Activated effector memory CD4-positive, alpha-beta T cell treated with anti-CD3 and anti-CD28 coated beads, Interleukin-2, amount 50 U/mL, for 16 hours (primary cell): ENCODE results near the gene DRC7.
A peak's percentile ranks its signal among the peaks of the same experiment; 100 is the strongest.

Experiments
- DNase-seq: peaks from one replicate; pipeline ENCODE4 v3.0.0-alpha.2; 2020

The DRC7 gene

DNA sequence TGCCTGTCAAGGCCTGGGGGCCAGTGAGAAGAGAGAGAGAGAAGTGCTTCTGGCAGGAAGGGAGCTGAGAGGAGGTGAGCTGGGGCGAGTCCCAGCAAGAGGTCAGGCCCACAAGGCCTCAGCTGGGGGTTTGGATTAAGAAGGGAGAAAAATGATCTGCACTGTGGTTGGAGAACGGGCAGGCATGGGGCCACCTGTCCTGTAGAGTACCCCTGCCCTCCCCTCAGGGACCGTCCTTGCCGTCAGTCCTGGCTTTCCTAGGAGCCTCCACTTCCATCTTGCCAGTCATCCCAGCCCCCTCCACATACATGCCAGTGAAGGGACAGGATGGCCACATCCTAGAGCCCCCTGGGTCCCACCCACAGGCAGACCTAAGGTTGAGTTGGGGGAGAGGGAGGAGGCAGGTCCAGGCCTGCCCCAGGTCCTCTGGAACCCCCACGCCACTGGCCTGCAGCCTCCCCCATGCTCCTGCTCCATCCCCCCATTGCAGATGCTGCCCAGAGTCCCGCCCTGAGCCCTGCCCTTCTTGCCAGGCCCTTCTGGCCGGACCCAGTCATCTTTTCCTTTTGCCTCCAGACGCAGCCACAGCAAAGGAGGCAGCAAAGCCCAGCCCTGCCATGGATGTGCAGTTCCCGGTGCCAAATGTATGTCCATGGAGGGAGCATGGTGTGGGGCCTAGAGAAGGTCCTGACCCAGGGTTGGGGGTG, 59.9 kb downstream of the DRC7 start:
- peak; percentile 46 for DNase-seq

- peak; percentile 61 for DNase-seq
These were observed 60.6 kb downstream of the DRC7 start for GRCh38 chr16:57755061-57755684.

DNA sequence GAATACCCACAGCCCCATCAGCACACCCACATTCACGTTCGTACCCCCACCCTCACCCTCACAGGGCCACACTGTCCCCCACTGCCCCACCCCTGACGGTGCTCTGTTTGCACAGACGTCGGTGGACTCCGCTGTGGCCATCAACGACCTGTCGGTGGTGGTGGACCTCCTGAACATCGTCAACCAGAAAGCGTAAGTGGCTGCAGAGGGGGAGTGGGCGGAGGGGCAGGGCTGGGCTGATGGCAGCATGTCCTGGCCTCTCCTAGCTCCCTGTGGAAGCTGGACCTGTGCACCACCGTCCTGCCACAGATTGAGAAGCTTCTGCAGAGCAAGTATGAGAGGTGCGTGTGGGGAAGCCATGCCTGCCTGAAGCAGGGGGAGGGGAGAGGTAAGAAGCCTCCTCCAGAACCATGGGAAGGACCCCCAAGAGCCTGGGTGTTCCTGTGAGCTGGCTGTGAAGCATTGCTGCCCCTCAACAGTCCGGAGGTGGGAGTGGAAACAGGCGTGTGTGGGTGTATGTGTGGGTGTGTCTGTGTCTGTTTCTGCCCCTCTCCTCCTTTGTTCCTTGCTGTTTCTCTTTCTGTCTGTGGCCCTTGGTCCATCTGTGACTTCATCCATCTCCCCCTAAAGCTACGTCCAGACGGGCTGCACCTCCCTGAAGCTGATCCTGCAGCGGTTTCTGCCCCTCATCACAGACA, 61.3 kb downstream of the DRC7 start:
- DNase-seq = peak; percentile 60

DNA sequence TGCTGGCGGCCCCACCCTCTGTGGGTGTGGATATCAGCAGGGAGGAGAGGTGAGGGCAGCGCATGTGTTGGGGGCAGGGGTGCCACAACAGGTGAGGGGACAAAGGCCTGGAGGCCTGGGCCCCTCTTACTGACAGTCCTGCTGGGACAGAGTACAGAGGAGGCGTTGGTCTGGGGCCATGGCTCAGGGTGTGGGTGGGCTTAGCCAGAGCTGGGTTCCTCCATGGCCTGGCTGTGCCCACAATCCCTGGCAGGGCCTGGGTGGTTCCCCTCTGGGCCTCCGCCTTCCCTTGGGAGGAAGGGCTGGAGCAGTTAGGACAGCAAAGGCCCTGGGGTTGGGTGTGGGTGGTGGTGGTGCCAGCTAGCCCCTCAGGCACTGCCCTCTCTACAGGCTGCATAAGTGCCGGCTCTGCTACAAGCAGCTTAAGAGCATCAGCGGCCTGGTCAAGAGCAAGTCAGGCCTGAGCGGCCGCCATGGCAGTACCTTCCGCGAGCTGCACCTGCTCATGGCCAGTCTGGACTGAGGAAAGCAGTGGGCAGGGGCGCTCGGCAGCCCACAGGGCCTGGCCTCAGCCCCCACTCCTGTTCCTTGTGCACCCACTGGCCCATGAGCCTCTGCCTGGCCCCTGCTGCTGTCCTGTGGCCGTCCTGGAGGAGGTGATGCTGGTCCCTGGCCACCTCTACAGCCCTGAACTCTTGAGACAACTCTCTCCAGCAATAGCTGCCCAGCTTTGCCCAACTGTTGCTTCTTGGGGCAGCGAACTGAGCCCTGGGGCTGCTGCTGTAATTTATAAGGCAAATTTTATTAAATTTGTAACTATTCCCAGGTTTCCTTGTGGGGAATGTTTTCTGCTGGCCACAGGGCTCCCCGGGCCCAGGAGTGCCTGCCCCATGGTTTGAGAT, 62.1 kb downstream of the DRC7 start:
- DNase-seq = peak; percentile 61

GRCh38 chr16:57757326-57757786, 62.8 kb downstream of the DRC7 start:
- peak; percentile 96 for DNase-seq

- DNase-seq = no peak
These were observed 63.3 kb downstream of the DRC7 start for GRCh38 chr16:57757883-57758282.

DNA sequence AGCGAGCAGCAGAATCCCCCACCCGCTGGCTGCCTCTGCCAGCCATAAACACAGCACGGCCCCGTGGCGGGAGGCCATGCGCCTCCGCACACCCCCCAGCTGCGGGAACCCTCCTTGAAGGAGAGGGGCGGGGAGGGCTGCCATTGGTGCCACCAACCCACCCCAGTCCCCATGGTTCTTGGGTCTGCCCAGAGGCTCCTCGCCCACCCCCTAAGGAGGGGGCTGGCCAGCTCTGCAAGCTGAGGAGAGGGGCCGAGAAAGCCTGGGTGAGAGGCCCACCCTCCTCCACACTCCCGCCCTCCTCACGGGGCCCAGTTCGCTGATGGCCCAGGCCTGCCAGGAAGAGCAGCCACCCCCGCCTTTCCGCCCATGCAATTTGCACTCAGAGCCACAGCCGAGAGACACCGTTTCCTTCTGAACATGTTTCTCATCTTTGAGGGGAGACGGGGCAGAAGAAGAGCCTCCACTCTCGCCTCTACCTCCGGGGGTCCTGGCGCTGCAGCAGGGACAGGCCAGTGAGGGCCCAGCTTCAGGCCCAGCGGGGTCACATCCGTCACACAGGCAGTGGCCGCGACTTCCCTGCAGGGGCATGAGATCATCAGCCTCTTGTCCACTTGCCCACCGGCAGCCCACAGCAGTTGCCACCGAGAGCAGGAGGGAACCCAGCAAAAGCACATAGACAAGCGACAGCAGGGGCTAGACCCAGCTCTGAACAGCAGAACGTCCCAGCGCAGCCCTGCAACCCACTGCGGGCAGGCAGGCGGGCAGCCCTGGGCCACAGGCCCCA, 63.9 kb downstream of the DRC7 start:
- DNase-seq = no peak

GRCh38 chr16:57759131-57759530, 64.5 kb downstream of the DRC7 start:
- DNase-seq = no peak

GRCh38 chr16:57759541-57760356, 65.1 kb downstream of the DRC7 start:
- DNase-seq = no peak

GRCh38 chr16:57760357-57761160, 66.0 kb downstream of the DRC7 start:
- DNase-seq = no peak

DNA sequence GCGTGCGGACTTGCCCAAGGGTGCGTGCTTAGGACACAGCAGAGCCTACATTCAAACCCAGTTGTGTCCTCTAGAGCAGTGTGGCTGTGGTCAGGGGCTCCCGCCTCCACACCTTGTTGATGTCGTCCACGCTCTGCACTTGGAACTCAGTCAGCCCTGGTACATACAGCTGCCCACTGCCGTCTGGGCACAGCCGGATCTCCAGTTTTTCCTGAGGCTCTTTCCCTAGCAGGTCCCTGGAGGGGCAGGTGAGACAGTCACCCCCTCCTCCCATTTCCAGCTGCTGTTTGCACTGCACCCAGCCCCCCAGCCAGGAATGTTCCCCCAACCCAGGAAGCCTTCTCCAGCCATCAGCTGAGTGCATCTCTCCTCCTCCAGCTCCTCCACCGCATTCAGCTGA, 66.7 kb downstream of the DRC7 start:
- no peak for DNase-seq

- DNase-seq = no peak
These were observed 67.4 kb downstream of the DRC7 start for GRCh38 chr16:57761957-57762356.

GRCh38 chr16:57762365-57763040, 67.9 kb downstream of the DRC7 start:
- DNase-seq = no peak

- DNase-seq = no peak
These were observed 68.8 kb downstream of the DRC7 start for GRCh38 chr16:57763285-57764005.

DNA sequence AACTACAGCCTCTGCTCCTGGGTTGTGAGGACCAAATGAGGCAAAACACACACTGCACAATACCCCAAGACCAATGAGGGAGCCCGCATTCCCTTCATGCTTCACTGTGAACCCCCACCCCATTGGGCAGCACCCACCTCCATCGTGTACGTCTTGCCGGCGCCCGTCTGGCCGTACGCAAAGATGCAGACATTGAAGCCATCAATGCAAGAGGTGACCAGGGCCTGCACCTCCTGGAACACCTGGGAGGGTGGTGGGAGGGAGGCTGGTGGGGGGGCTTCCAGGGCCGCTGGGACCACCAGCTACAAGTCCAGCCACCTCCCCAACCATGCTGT, 69.4 kb downstream of the DRC7 start:
- DNase-seq = no peak

DNA sequence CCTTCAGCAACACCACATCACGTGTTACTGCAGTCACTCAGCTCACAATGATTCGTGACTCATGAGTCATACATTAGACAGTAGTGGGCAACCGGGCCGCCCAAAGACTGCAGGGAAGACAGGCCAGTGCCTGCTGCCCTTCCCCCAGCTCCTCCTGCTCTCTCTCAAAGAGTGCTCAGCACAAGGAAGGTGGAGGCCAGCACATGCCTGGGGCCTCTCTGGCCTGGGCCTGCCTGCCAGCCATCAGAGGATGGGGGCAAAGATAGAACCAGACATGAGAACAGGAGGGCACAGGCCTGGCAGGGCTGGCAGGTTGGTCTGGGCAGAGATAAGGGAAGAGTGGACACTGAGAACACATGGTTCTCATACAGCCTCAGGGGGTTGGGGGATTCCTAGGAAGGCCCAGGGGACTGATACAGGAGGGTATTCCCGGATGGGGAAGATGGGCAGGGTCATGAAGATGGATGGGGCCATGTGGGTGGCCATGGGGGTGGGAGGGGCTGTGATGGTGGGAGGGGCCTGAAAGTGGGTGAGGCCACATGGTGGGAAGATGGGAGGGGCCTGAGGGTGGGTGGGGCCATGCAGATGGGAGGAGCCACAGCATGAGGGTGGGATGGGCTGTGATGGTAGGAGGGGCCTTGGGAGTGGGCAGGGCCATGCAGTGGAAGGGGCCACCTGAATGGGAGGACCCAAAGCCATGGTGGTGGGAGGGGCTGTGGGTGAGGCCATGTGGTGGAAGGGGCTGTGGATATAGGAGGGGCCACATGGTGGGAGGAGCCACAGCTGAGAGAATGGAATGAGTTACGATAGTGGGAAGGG, 69.9 kb downstream of the DRC7 start:
- DNase-seq = no peak

- DNase-seq = no peak
These were observed 70.6 kb downstream of the DRC7 start for GRCh38 chr16:57765160-57765728.
